SHP77 treated with DMSO at 0.1 percent for 48 hours (cell line): ENCODE results near the gene THEM5.
A peak's percentile ranks its signal among the peaks of the same experiment; 100 is the strongest.

Experiments used
- DNase-seq: peaks from one replicate; lab custom pipeline; 2025; lab: John Stamatoyannopoulos, UW

The THEM5 gene

GRCh38 chr1:151839457-151840403 is 13.8 kb downstream of the THEM5 start, which contains the start of gene C2CD4D:
Gene C2CD4D, minus strand, starts transcription at chr1:151839820. Its CDS starts 831 bp downstream, at chr1:151838989.
- peak; percentile 41 for DNase-seq

DNA sequence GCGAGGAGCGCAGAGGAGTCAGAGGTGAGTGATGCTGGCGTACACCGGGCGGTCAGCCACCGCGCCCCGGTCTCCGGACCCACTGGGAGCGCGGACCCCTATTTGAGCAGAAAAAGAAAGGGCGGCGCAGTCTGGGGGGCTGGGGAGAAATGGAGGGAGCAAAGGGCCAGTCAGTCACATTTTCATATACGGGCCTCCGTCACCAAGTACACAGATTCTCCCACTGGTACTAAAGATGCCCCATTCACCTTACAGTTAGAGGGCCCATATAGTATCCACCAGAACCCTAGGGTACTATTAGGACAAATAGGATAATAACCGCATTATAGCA is 14.5 kb downstream of the THEM5 start:
- no peak for DNase-seq

DNA sequence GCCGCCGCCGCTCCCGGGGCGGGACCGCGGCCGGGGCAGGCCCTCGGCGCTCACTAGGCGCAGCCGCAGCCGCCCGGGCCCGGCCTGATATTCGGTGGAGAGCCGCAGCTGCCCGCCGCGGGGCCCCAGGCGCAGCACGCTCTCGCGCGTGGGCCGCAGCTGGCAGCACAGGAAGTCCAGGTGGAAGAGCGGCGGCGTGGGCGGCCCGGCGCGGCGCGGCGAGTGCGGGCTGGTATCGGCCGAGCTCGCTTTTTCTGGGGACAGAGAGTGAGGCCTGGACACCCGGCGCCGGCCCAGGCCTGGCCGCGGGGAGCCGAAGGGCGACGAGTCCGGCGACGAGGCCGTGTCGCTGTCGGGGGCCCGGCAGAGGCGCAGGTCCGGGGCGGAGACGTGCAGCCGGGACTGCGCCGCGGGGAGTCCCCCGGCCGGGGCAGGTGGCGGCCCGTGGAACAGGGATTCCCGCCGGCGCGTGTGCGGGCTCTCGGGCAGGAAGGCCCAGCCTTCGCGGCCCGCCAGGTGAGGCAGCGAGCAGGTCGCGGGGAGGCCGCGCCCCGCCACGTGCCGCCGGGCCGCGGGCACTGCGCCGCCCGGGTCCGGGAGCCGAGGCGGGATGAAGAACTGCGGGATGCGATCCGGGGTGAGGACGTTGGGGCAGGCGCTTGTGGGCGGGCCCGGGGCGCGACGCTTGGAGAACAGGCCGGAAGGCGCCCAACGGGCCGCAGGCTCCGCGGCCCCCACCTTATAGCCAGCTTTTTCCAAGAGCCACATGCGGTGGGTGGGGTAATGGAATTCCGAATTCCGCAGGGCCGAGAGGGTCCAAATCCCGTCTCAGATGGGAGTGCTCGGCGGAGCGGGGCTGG is 15.1 kb downstream of the THEM5 start:
- no peak for DNase-seq

GRCh38 chr1:151837884-151838221 is 15.7 kb downstream of the THEM5 start:
- no peak for DNase-seq

GRCh38 chr1:151837197-151837596 is 16.3 kb downstream of the THEM5 start:
- DNase-seq: no peak

- DNase-seq: no peak
Observed at GRCh38 chr1:151835596-151835995, 17.9 kb downstream of the THEM5 start.

DNA sequence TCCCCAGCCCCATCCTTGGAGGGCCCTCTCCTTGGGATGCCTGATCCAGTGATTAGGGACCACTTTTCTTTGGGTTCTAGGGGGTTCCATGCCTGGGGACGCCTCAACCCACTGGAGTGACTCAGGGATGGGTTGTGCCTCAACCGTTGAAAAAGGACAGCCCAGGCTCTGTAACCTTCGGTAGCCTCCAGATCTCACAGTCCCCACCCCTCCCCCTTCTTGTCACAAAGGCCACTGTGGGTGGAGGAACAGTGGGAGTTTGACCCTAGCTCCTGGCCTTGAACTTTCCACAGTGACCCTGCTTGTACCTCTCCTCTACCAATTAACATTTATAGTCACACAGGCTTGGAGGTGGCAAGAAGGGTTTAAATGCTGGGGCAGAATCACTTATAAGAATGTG is 19.3 kb downstream of the THEM5 start:
- DNase-seq: no peak

DNA sequence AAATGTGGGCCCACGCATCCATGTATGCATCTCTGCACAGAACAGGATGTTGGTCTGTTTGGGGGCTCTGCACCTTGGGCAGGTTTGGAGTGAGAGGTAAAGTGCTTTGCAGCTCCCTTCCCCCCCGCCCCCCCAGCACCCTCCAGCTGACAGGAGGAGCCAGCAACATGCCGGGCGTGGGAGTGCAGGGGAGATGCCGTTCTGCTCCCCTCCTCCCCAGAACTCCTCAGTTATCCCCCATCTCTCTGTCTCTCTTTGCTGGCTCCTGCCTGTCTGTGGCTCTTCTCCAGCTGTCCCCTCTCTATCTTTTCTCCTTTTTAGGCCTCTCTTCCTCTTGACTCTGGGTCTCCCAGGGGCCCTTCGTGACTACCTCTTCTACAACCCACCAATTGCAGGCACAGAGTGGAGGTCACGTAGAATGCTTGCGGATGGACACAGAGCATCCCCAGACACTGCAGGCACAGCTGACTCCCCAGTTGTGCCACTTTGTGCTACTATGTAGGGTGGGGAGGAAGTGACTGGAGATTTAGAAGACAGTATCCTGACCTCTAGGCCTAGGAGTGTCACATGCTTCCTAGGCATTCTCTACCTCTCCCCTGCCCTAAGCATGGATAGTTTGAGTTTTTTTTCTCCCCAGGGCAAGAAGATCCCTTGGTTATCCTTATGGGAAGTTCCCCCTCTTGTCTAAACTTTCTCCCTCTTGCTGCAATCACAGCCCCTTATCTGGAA is 20.2 kb downstream of the THEM5 start:
- DNase-seq: no peak

GRCh38 chr1:151832318-151832980 is 21.1 kb downstream of the THEM5 start:
- peak; percentile 94 for DNase-seq

GRCh38 chr1:151831605-151832004 is 21.9 kb downstream of the THEM5 start, which contains the start of gene RORC:
Gene RORC, minus strand, starts transcription at chr1:151831802. Its CDS starts 38 bp downstream, at chr1:151831764.
- peak; percentile 73 for DNase-seq

DNA sequence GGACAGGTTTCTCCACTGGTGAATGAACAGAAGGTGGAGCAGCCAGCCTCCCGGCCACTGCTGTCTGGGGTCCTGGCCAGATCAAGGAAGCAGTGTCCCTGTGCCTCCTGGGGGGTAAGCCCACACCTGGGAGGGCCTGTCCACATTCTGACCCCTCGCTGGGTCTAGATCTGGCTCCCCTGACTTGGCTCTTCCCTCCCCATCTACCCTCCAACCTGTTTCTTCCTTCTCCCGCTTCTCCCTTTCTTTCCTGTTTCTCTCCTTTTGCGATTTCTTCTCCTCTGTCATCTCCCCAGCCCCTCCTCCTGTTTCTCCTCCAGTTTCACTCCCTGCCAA is 22.3 kb downstream of the THEM5 start:
- no peak for DNase-seq

- no peak for DNase-seq
Observed at GRCh38 chr1:151830055-151830454, 23.5 kb downstream of the THEM5 start.

DNA sequence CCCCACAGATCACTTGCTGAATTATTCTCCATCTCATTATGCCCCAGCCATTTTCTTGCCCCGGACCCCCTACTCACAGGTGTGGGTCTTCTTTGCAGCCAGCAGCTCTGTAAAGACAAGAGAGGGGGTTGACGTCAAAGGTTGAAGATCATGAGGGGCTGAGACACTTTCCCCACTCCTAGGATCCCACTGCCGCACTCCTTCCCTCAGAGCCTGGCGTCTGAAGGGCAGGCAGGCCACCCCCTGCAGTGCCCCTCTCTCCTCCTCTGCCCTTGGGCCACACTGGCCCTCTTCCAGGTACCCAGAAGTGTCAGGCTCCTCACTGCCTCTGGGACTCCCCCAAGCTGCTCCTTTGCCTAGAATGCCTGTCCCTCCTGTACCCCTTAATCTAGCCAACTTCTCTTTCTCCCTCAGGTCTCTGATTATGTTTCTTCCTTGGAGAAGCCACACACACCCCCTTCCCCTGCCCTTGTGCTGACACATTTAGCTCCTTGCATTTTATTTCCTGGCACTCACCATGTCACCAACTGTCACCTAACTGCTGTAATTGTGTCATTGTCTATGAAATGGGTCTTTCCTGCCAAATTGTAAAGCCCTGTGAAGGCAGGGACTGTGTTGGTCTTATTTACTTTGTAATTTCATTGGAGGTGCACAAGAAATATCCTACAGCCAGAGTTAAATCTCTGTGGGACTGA is 24.0 kb downstream of the THEM5 start:
- DNase-seq: no peak

GRCh38 chr1:151828921-151829320 is 24.6 kb downstream of the THEM5 start:
- DNase-seq: no peak

GRCh38 chr1:151827853-151828252 is 25.7 kb downstream of the THEM5 start:
- no peak for DNase-seq

DNA sequence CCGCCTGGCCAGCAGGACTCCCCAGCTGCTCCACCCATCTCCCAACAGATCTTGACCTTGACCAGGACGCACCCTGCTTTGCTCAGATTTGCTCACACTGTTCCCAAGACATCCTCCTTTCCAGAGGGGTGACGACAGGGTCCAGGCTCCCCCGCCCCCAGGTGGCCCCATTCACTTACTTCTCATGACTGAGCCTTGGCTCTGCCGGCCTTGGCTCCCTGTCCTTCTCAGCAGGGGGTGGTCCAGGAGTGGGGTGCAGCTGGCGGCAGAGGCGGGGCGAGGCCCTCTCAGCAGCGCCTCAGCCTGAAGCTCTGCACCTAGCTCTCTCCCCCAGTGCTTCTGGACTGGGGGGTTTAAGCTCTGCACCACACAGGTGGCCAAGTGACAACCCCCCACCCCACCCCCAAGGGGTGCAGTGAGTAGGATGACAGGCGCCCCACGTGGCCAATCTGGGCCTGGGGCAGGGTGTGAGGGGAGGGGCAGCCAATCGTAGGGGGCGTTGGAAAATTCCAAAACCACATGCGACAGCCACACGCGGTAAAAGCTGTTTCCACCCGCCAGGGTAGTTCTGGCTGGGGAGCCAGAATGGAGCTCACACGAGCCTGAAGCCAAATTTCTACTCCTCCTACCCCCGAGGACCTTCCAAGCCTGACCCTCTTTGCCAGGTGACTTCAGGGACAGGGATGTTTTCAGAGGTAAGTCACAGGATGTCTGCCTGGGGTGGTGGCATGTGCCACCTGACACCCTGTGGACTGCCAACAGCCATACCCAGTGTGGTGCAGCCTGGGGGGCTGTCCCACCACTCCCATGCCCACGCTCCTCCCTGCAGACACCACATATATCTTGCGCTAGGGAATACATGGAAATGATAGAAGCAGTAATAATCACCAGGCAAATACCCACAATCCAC is 27.5 kb downstream of the THEM5 start:
- no peak for DNase-seq

- DNase-seq: no peak
Observed at GRCh38 chr1:151825204-151825603, 28.3 kb downstream of the THEM5 start.

GRCh38 chr1:151823175-151823574 is 30.3 kb downstream of the THEM5 start:
- no peak for DNase-seq

DNA sequence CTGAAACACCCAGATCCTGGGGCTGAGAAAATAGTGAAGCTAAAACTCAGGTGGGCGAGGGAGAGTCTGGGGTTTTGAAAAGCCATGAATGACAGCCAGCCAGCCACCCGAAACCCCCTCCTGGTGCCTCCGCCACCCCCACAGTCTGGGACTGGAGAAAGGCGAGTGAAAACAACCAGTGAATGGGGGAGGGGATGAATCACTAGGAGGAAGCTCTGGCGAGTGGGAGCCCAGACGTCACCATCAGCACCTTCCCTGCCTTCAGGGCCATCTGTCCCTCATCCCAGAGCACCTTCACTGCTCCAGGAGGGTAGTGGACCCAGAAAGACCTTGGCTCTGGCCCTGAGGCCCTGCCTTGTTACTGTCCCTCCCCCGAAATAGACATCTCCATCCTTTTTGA is 31.1 kb downstream of the THEM5 start:
- no peak for DNase-seq

DNA sequence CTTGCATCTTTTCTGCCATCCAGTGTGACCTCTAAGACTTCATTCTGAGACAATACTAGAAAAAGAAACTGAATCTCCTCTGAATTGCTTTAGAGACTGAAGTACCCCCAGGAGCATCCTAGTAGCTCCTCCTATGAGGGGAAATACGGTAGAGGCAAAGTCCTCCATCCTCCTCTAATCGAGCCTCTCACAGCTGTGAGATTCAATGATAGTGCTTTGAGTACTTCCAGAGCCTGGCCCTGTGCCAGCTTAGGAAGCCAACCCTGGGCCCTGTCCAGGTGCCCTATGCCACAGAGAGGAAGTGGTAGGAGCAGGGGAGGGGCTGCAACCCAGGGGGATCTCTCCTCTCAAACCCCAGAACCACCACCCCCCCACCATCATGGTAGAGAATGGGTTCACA is 32.6 kb downstream of the THEM5 start:
- peak; percentile 86 for DNase-seq
